Measurements from ENCODE around the gene YKT6. TPM values are rescaled to one million over a fixed set of nuclear protein-coding genes. Genes with fewer than 3 reads are reported as not detected.

YKT6 gene
- total and polyA plus RNA-seq, 2 donors (not counting 3 experiments of a cell fraction or from before 2014, with no cell fraction given): 117 to 120 TPM

DNA sequence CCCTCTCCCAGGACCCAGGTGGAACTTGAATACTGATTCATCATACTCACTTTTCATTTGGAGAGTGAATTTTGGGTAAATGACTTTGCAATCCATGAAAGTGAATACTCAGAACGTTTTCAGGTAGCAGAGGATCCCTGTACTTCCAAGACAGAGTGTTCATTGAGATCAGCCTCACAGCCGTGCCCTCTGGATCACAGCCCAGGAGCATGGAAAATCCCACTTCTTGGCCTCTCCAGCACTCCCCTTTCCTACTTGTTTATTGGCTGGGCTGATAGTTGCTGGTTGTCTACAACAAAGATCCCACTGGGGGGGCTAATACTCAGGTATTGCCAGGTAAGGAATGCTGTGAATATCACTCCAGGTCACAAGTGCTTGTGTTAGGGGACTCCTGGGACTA is 17.4 kb upstream of the YKT6 start:
- DNase-seq (ENCODE audit: low read depth, low spot score) (no peak), FAIRE-seq (no peak)
- POLR2A ChIA-PET: no interaction called here
- no peak for TF ChIP-seq MYC (IDR thresholded peaks at IDR 0.05; ENCODE audit: low read depth, low read length)
- TF ChIP-seq GATA2 (IDR thresholded peaks at IDR 0.05; ENCODE audit: insufficient read depth, insufficient read length, low read depth, low read length): no peak
- no peak for TF ChIP-seq POLR2AphosphoS5 (IDR thresholded peaks at IDR 0.05; ENCODE audit: insufficient read depth, low read depth, low read length)
- dilution Hi-C loops (cut with MboI; ENCODE audit: extremely low pct_ligation_motif_present, low sequenced_read_pairs): no loop called here
- intact Hi-C loops (cut with micrococcal nuclease): no loop called here
- no peaks in the 10 kb centered on the region for H4K20me1 ChIP-seq (replicated peaks; ENCODE audit: control insufficient read depth, extremely low read depth, insufficient read depth, low read length)
- no peak overlapping the region for H2AFZ ChIP-seq (ENCODE audit: low read depth, low read length)
- no peaks in the 10 kb centered on the region for H3K79me2 ChIP-seq (ENCODE audit: control insufficient read depth, insufficient read depth, low read length)
- H3K9me1 ChIP-seq (replicated peaks; ENCODE audit: control insufficient read depth, extremely low read depth, insufficient read depth, low read length): no peaks in the 10 kb centered on the region
- H3K27me3 ChIP-seq (ENCODE audit: control insufficient read depth in 2 of 2, insufficient read depth in 2 of 2, low read length in 2 of 2): peaks cover 10 to 12% of the 10 kb centered on the region in 2 experiments
- no peak overlapping the region for H3K9ac ChIP-seq (replicated peaks; ENCODE audit: extremely low read depth, insufficient read depth, low read length)
- no TSS peak for BruUV-seq (replicated peaks)
- CTCF ChIA-PET: interaction anchor here (0.8 kb wide), 1 partner anchor 52 kb away, joined by 3 read pairs; no protein-coding TSS in a partner anchor
- no peak overlapping the region for H3K4me3 ChIP-seq (replicated peaks in 1 of 3; ENCODE audit: insufficient read depth in 1 of 3, low read depth in 1 of 3, low read length in 3 of 3)
- no peak overlapping the region for H3K4me2 ChIP-seq (ENCODE audit: insufficient read depth, low read length)
- H3K4me1 ChIP-seq (ENCODE audit: control insufficient read depth, extremely low read depth, insufficient read depth, low read length): peaks cover 5% of the 10 kb centered on the region
- H3K27ac ChIP-seq (ENCODE audit: insufficient read depth, low read depth, low read length): no peak overlapping the region
- H3K36me3 ChIP-seq (ENCODE audit: control insufficient read depth in 2 of 2, extremely low read depth in 1 of 2, insufficient read depth in 2 of 2, low read length in 2 of 2): no peaks in the 10 kb centered on the region
- H3K9me3 ChIP-seq (replicated peaks; ENCODE audit: control insufficient read depth, insufficient read depth, low read length): no peaks in the 10 kb centered on the region

DNA sequence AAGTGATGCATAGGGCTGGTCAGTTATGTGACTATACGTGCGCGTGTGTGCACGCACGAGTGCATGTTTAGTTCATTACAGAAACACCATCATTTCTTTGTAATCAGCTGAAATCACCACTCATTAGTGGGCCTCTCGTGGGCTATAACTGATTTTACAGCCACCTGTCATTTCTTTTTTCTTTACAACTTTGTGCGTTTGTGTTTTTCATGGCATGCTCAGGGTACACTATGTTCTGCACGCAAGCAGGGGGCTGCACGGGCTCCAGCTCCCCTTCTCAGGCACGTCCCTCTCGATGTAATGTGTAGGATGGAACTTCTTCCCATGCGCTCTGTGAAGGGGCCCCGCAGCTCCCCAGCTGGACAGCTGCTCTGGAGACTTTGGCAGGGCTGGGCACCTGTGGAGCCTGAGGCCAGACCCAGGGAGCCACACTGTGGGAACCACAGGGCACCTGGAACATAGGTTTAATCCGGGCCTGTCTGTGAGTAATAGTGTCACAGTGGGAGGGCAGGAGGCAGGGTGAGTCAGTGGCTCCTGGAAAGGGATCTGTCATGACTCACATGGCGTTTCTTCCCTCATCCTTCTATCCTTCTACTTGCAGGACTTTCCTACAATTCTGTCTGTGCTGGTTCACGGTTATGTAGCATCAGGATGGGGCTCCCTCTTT is 16.4 kb upstream of the YKT6 start:
- TF ChIP-seq, protein P1, sequence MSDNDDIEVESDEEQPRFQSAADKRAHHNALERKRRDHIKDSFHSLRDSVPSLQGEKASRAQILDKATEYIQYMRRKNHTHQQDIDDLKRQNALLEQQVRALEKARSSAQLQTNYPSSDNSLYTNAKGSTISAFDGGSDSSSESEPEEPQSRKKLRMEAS (IDR thresholded peaks at IDR 0.05; ENCODE audit: insufficient read depth, insufficient read length): no peak
- TF ChIP-seq JUN (IDR thresholded peaks at IDR 0.05; ENCODE audit: borderline replicate concordance, insufficient read depth, insufficient read length, low read depth) (peak; percentile 20), POLR2A (IDR thresholded peaks at IDR 0.05; ENCODE audit: low read depth, low read length) (no peak), FOS (IDR thresholded peaks at IDR 0.05; ENCODE audit: borderline replicate concordance, insufficient read depth, low read length) (peak; percentile 82), MYC (IDR thresholded peaks at IDR 0.05; ENCODE audit: low read depth, low read length) (no peak), POLR2AphosphoS5 (IDR thresholded peaks at IDR 0.05; ENCODE audit: insufficient read depth, low read depth, low read length) (no peak), GATA2 (IDR thresholded peaks at IDR 0.05; ENCODE audit: insufficient read depth, insufficient read length, low read depth, low read length) (no peak), EZH2 (IDR thresholded peaks at IDR 0.05; ENCODE audit: borderline replicate concordance, low read depth, low read length, severe bottlenecking) (no peak)
- TF ChIP-seq, protein P2, sequence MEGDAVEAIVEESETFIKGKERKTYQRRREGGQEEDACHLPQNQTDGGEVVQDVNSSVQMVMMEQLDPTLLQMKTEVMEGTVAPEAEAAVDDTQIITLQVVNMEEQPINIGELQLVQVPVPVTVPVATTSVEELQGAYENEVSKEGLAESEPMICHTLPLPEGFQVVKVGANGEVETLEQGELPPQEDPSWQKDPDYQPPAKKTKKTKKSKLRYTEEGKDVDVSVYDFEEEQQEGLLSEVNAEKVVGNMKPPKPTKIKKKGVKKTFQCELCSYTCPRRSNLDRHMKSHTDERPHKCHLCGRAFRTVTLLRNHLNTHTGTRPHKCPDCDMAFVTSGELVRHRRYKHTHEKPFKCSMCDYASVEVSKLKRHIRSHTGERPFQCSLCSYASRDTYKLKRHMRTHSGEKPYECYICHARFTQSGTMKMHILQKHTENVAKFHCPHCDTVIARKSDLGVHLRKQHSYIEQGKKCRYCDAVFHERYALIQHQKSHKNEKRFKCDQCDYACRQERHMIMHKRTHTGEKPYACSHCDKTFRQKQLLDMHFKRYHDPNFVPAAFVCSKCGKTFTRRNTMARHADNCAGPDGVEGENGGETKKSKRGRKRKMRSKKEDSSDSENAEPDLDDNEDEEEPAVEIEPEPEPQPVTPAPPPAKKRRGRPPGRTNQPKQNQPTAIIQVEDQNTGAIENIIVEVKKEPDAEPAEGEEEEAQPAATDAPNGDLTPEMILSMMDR (IDR thresholded peaks at IDR 0.05; ENCODE audit: extremely low read depth in 1 of 2, insufficient read depth in 1 of 2, low read depth in 1 of 2, low read length in 2 of 2): no peak
- Histone ChIP-seq H4K20me1 (replicated peaks; ENCODE audit: control insufficient read depth, extremely low read depth, insufficient read depth, low read length) (no peaks in the 10 kb centered on the region), H3K27ac (ENCODE audit: insufficient read depth, low read depth, low read length) (no peak overlapping the region), H3K9me1 (replicated peaks; ENCODE audit: control insufficient read depth, extremely low read depth, insufficient read depth, low read length) (no peaks in the 10 kb centered on the region), H2AFZ (ENCODE audit: low read depth, low read length) (no peak overlapping the region), H3K4me2 (ENCODE audit: insufficient read depth, low read length) (no peak overlapping the region), H3K27me3 (ENCODE audit: control insufficient read depth in 2 of 2, insufficient read depth in 2 of 2, low read length in 2 of 2) (peaks cover 7 to 12% of the 10 kb centered on the region in 2 experiments), H3K4me3 (replicated peaks in 1 of 3; ENCODE audit: insufficient read depth in 1 of 3, low read depth in 1 of 3, low read length in 3 of 3) (no peak overlapping the region), H3K9me3 (replicated peaks; ENCODE audit: control insufficient read depth, insufficient read depth, low read length) (no peaks in the 10 kb centered on the region), H3K79me2 (ENCODE audit: control insufficient read depth, insufficient read depth, low read length) (no peaks in the 10 kb centered on the region), H3K9ac (replicated peaks; ENCODE audit: extremely low read depth, insufficient read depth, low read length) (no peak overlapping the region), H3K4me1 (ENCODE audit: control insufficient read depth, extremely low read depth, insufficient read depth, low read length) (peaks cover 5% of the 10 kb centered on the region), H3K36me3 (ENCODE audit: control insufficient read depth in 2 of 2, extremely low read depth in 1 of 2, insufficient read depth in 2 of 2, low read length in 2 of 2) (no peaks in the 10 kb centered on the region)
- peak; percentile 71 for FAIRE-seq
- CTCF ChIA-PET: no interaction called here
- peak; percentile 34 for DNase-seq (ENCODE audit: low read depth, low spot score)
- POLR2A ChIA-PET: no interaction called here
- no TSS peak for BruUV-seq (replicated peaks)
- dilution Hi-C loops (cut with MboI; ENCODE audit: extremely low pct_ligation_motif_present, low sequenced_read_pairs): no loop called here
- intact Hi-C loops (cut with micrococcal nuclease): no loop called here

Measured in endothelial cell of umbilical vein (primary cell).